ENCODE measurements around the gene FSIP1.

DNA sequence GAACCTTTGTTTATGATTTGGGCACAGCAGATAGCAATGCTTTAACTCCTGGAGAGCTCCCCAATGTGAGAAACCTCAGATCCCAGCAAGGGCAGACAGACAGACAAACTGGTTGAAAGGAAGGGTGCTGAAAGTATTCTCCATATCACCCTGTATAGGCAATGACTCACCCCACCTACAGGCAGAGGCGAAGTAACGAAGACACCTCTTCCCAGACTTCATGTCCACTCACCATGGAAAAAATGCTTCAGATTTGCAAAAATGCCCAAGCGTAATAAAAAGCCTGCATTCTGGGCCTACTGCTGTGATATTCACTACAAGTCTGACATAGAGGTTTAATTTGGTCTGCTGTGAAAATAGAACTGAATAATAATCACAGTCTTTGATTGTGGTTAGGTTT, 151.3 kb downstream of the FSIP1 start:
- TF ChIP-seq, protein P1, sequence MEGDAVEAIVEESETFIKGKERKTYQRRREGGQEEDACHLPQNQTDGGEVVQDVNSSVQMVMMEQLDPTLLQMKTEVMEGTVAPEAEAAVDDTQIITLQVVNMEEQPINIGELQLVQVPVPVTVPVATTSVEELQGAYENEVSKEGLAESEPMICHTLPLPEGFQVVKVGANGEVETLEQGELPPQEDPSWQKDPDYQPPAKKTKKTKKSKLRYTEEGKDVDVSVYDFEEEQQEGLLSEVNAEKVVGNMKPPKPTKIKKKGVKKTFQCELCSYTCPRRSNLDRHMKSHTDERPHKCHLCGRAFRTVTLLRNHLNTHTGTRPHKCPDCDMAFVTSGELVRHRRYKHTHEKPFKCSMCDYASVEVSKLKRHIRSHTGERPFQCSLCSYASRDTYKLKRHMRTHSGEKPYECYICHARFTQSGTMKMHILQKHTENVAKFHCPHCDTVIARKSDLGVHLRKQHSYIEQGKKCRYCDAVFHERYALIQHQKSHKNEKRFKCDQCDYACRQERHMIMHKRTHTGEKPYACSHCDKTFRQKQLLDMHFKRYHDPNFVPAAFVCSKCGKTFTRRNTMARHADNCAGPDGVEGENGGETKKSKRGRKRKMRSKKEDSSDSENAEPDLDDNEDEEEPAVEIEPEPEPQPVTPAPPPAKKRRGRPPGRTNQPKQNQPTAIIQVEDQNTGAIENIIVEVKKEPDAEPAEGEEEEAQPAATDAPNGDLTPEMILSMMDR (IDR thresholded peaks at IDR 0.05): no peak
- no peak for TF ChIP-seq POLR2A (IDR thresholded peaks at IDR 0.05)
